Astrocyte (in vitro differentiated cells and primary cell): ENCODE data around the gene GHRL. TPM values are rescaled to one million over a fixed set of nuclear protein-coding genes. Genes with fewer than 3 reads are reported as not detected.

Source experiments
- DNase-seq: peaks from one replicate; pipeline ENCODE4 v3.0.0-alpha.2; 2010; ENCODE audit warnings: low read depth
- FAIRE-seq: peaks from 2 replicates; lab custom pipeline; 2011; peaks lifted over from hg19 to GRCh38; lab: Jason Lieb, UNC
- H2AFZ ChIP-seq: 2 replicates; pipeline ENCODE4 v1.6.0; 2012; ENCODE audit warnings: low read depth, low read length, inconsistent platforms
- H3K27ac ChIP-seq: 2 replicates; pipeline ENCODE4 v1.5.1; 2011; ENCODE audit warnings: low read depth, low read length, inconsistent platforms
- H3K27me3 ChIP-seq: 2 replicates; pipeline ENCODE4 v1.6.0; 2011; ENCODE audit warnings: low read length, inconsistent platforms; ENCODE audit not compliant: insufficient read depth
- H3K36me3 ChIP-seq: 2 replicates; pipeline ENCODE4 v1.5.1; 2011; ENCODE audit warnings: low read length, inconsistent platforms; ENCODE audit not compliant: insufficient read depth
- H3K4me1 ChIP-seq: 2 replicates; pipeline ENCODE4 v1.5.1; 2011; ENCODE audit warnings: low read length, inconsistent platforms; ENCODE audit not compliant: insufficient read depth
- H3K4me2 ChIP-seq: 2 replicates; pipeline ENCODE4 v1.6.0; 2012; ENCODE audit warnings: low read length, inconsistent platforms
- H3K4me3 ChIP-seq: 2 replicates; pipeline ENCODE4 v1.5.1; 2011; ENCODE audit warnings: low read depth, mild to moderate bottlenecking, low read length, inconsistent platforms; ENCODE audit not compliant: insufficient read depth
- H3K79me2 ChIP-seq: 2 replicates; pipeline ENCODE4 v1.6.0; 2012; ENCODE audit warnings: mild to moderate bottlenecking, low read length, inconsistent platforms; ENCODE audit not compliant: insufficient read depth
- H3K9ac ChIP-seq: 2 replicates; pipeline ENCODE4 v1.6.0; 2012; ENCODE audit warnings: mild to moderate bottlenecking, low read length, inconsistent platforms
- H3K9me3 ChIP-seq: 2 replicates; pipeline ENCODE4 v1.5.1; 2012; ENCODE audit warnings: low read depth, mild to moderate bottlenecking, low read length, inconsistent platforms; ENCODE audit not compliant: insufficient read depth
- H4K20me1 ChIP-seq: 2 replicates; pipeline ENCODE4 v1.6.0; 2012; ENCODE audit warnings: low read length, inconsistent platforms; ENCODE audit not compliant: insufficient read depth
- H3K27ac Mint-ChIP-seq: one replicate; pipeline ENCODE4 v1.8.0; 2021; ENCODE audit warnings: mild to moderate bottlenecking, mixed read lengths; ENCODE audit not compliant: unreplicated experiment
- H3K27me3 Mint-ChIP-seq: one replicate; pipeline ENCODE4 v1.8.0; 2021; ENCODE audit warnings: low read depth, mixed read lengths; ENCODE audit not compliant: unreplicated experiment
- H3K36me3 Mint-ChIP-seq: one replicate; pipeline ENCODE4 v1.8.0; 2021; ENCODE audit warnings: low read depth, mixed read lengths; ENCODE audit not compliant: unreplicated experiment
- H3K4me1 Mint-ChIP-seq: one replicate; pipeline ENCODE4 v1.8.0; 2021; ENCODE audit warnings: low read depth, mixed read lengths; ENCODE audit not compliant: unreplicated experiment
- H3K4me3 Mint-ChIP-seq: one replicate; pipeline ENCODE4 v1.8.0; 2021; ENCODE audit warnings: mild to moderate bottlenecking, moderate library complexity, mixed read lengths; ENCODE audit not compliant: unreplicated experiment
- H3K9me3 Mint-ChIP-seq: one replicate; pipeline ENCODE4 v1.8.0; 2021; ENCODE audit warnings: mild to moderate bottlenecking, mixed read lengths; ENCODE audit not compliant: unreplicated experiment
- CTCF ChIP-seq: IDR thresholded peaks from 2 replicates; pipeline ENCODE4 v1.5.1; 2011; ENCODE audit warnings: low read depth, mild to moderate bottlenecking, inconsistent platforms, low read length, moderate library complexity; ENCODE audit not compliant: insufficient read depth
- EZH2 ChIP-seq: IDR thresholded peaks from 2 replicates; pipeline ENCODE4 v1.6.1; 2012; ENCODE audit warnings: mild to moderate bottlenecking, low read length, inconsistent platforms; ENCODE audit not compliant: insufficient read depth
- total RNA-seq: library from RNA; stranded (reverse); gene quantifications from 2 replicates; pipeline ENCODE4 v1.2.1, GENCODE V29; 2021

Gene GHRL
- total RNA-seq, 1 donor from 2014 or later, result not detected

DNA sequence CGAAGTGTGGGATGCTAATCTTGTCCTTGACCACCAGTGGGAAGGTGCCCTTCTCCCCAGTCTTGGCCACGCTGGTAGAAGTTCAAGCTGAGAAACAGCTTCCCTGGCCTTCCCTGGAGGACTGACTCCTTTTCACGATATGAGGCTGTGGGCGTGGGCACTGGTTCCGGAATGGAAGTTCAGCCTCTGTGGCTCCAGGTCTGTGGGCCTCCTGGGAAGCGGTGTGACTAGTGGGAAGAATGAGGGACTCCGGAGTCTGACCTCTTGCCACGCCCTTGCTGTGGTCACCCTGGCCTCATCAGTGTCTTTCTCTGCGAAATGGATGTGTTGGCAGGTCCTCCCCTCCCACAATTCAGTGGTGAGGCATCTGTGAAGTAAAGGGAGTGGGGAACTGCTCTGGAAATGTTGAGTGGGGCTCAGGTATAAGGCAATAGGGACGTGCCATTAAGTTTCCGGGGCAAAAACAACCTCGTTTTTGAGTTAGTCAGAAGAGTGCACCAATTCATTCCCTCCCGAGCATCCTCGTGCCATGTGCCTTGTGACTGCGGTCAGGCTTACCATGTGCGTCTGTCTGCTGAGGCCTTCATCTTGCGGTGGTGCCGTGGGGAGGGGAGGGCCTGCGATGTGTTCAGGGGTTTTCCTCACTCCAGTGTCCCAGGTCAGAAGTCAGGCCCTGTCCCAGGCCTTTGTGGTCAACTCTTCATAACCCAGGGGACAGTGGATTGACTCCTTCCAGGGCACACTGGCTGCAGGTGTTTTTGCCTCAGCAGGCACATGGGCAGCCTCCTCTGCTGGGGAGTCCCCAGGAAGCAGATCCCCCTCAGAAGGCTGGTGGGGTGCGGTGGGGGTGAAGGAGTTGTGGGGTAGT, 40.0 kb upstream of the GHRL start:
- no peaks in the 10 kb centered on the region for H3K36me3 ChIP-seq

GRCh38 chr3:10331320-10331719, 38.6 kb upstream of the GHRL start:
- H3K27ac ChIP-seq, result no peak overlapping the region
- Mint-ChIP-seq H3K36me3 (no peaks in the 10 kb centered on the region), H3K27me3 (peaks cover 76% of the 10 kb centered on the region), H3K4me1 (peaks cover 4% of the 10 kb centered on the region), H3K27ac (no peak overlapping the region), H3K9me3 (peaks cover 2% of the 10 kb centered on the region), H3K4me3 (no peak overlapping the region)
- no peaks in the 10 kb centered on the region for H3K4me1 ChIP-seq
- H3K9me3 ChIP-seq, result no peaks in the 10 kb centered on the region
- no peak overlapping the region for H3K4me2 ChIP-seq
- FAIRE-seq (no peak), DNase-seq (no peak)
- no peaks in the 10 kb centered on the region for H3K36me3 ChIP-seq
- H3K79me2 ChIP-seq, result no peaks in the 10 kb centered on the region
- no peak overlapping the region for H2AFZ ChIP-seq
- TF ChIP-seq EZH2 (no peak), CTCF (no peak)
- H3K4me3 ChIP-seq, result no peak overlapping the region
- no peak overlapping the region for H3K9ac ChIP-seq
- H4K20me1 ChIP-seq, result no peaks in the 10 kb centered on the region
- peaks cover 48% of the 10 kb centered on the region for H3K27me3 ChIP-seq

More for the DNA sequence above, 40.0 kb upstream of the GHRL start:
- no peak overlapping the region for H3K9ac ChIP-seq
- H3K9me3 Mint-ChIP-seq, result peaks cover 2% of the 10 kb centered on the region
- H3K27me3 ChIP-seq, result peaks cover 34% of the 10 kb centered on the region
- peaks cover 4% of the 10 kb centered on the region for H3K4me1 Mint-ChIP-seq
- H3K27me3 Mint-ChIP-seq, result peaks cover 68% of the 10 kb centered on the region
- H3K4me2 ChIP-seq, result no peak overlapping the region
- H4K20me1 ChIP-seq, result no peaks in the 10 kb centered on the region
- H3K4me3 Mint-ChIP-seq, result no peak overlapping the region
- H3K9me3 ChIP-seq, result no peaks in the 10 kb centered on the region
- no peaks in the 10 kb centered on the region for H3K36me3 Mint-ChIP-seq
- H3K79me2 ChIP-seq, result no peaks in the 10 kb centered on the region
- no peak overlapping the region for H3K27ac Mint-ChIP-seq
- no peak for DNase-seq
- no peak for FAIRE-seq
- no peak overlapping the region for H3K4me3 ChIP-seq
- H2AFZ ChIP-seq, result no peak overlapping the region
- no peak overlapping the region for H3K27ac ChIP-seq
- no peaks in the 10 kb centered on the region for H3K4me1 ChIP-seq
- no peak for TF ChIP-seq EZH2
- no peak for TF ChIP-seq CTCF

- no peak for TF ChIP-seq EZH2
- TF ChIP-seq CTCF, result no peak
- H3K27me3 Mint-ChIP-seq, result peaks cover 75% of the 10 kb centered on the region
- H3K4me3 ChIP-seq, result no peak overlapping the region
- no peak for DNase-seq
- no peak overlapping the region for H3K4me2 ChIP-seq
- H3K4me1 ChIP-seq, result no peaks in the 10 kb centered on the region
- H3K27ac ChIP-seq, result no peak overlapping the region
- no peaks in the 10 kb centered on the region for H3K36me3 Mint-ChIP-seq
- H3K9ac ChIP-seq, result no peak overlapping the region
- H4K20me1 ChIP-seq, result no peaks in the 10 kb centered on the region
- H3K4me3 Mint-ChIP-seq, result no peak overlapping the region
- no peaks in the 10 kb centered on the region for H3K9me3 ChIP-seq
- H3K79me2 ChIP-seq, result no peaks in the 10 kb centered on the region
- H3K36me3 ChIP-seq, result no peaks in the 10 kb centered on the region
- no peak for FAIRE-seq
- H3K27me3 ChIP-seq, result peaks cover 56% of the 10 kb centered on the region
- H2AFZ ChIP-seq, result no peak overlapping the region
- H3K9me3 Mint-ChIP-seq, result peaks cover 2% of the 10 kb centered on the region
- H3K4me1 Mint-ChIP-seq, result peaks cover 4% of the 10 kb centered on the region
- no peak overlapping the region for H3K27ac Mint-ChIP-seq
These were observed 37.6 kb upstream of the GHRL start for GRCh38 chr3:10330319-10330718.
